ENCODE measurements around the gene DUOXA2.
A peak's percentile ranks its signal among the peaks of the same experiment; 100 is the strongest.

DUOXA2 gene

DNA sequence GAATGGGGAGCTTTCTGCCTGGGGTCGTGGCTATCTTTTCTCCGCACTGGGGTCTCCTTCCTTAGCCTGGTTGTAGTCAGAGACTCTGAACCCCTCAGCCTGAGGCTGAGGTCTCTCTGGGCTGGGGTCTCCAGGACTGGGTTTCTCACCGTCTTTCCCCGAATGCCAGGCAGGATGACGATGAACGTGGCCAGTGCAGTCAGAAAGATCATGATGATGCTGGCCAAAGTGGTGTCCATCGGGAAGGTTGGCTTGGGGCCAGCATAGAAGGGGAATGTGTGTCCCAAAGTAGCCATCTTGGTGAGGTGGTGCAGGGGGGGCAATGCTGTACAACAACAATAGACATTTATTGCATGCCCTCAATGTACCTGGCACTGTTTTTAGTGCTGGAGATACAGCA, 8.6 kb downstream of the DUOXA2 start:
- TF ChIP-seq, protein P1, sequence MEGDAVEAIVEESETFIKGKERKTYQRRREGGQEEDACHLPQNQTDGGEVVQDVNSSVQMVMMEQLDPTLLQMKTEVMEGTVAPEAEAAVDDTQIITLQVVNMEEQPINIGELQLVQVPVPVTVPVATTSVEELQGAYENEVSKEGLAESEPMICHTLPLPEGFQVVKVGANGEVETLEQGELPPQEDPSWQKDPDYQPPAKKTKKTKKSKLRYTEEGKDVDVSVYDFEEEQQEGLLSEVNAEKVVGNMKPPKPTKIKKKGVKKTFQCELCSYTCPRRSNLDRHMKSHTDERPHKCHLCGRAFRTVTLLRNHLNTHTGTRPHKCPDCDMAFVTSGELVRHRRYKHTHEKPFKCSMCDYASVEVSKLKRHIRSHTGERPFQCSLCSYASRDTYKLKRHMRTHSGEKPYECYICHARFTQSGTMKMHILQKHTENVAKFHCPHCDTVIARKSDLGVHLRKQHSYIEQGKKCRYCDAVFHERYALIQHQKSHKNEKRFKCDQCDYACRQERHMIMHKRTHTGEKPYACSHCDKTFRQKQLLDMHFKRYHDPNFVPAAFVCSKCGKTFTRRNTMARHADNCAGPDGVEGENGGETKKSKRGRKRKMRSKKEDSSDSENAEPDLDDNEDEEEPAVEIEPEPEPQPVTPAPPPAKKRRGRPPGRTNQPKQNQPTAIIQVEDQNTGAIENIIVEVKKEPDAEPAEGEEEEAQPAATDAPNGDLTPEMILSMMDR (conservative IDR thresholded peaks at IDR 0.05), result no peak

DNA sequence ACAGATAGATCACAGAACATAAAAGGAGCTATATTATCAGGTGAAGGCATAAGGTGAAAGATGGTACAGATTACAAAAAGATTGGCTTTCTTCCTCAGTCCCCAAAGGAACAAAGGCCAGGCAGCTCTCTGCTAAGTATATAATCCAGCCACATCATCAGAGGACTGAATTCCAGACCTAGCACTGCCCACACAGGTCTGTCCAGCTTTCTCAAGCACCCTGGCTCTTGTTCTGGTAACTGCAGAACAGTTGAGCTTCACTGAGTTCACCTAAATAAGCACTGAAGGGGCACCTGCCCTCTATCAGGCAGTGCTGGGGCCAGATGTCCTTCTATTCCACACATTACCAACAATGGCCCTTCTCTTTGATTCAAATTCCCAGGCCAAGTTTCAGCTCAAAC, 9.3 kb downstream of the DUOXA2 start:
- H3K27ac ChIP-seq, result no peak overlapping the region
- TF ChIP-seq, protein P1 (conservative IDR thresholded peaks at IDR 0.05), result no peak

More for the DNA sequence above, 8.6 kb downstream of the DUOXA2 start:
- no peak overlapping the region for H3K27ac ChIP-seq

DNA sequence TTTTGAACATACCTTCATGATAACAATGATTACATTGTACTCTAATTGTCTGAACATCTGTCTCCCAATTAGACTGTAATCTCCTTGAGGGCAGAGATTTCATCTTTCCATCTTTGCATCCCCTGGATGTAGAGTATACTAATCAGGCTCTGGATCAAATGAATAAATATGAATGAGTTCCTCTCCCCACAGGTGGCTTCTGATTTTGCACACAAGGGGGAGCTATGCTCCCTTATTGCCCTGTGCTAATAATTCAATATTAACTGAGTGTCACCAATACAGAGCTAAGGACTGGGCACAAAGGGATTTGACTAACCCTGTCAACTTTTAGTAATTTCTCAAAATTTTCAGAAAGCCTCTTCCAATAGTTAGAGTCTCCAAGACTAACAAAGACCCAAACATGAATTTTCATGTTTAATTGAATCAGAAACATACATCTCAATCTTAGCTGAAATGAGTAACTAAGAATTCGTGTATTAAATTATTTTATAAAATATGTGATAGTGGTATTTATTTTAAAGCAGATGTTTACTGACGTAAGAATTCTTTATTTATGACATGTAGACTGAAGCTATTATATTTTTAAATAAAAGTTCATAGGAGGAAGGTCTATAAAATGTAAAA, 12.5 kb downstream of the DUOXA2 start:
- H3K27ac ChIP-seq, result no peak overlapping the region
- TF ChIP-seq, protein P1 (conservative IDR thresholded peaks at IDR 0.05), result peak; percentile 86

DNA sequence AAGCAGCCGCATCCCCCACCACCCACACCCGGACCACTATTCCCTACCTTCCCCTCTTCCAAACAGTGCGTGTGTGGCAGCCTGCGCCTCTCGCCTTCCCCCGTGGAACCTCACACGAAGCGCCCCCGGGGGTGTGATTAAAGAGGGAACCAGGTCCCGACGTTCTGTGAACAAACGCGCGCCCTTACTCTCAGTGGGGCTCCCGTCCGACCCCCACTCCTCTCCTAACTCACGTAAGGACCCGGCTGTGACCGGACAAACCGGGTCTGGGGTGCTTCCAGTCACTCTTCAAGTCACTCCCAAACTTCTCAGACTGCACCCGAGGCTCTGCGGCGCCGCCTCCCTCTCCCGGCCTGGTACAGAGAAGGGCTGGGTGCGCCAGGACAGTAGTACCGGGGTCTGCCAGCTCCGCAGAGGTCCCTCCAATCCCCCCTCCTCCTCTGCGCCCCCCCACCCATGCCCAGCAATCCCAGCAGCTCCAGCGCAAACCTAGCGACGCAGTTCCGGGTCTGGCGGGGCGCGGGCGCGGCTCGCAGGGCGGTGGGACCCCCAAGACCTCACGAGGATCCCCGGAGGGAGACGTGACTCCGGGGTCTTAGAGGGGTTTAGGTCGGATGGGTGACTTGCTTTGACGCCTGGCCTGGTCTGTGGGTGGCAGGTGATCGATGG, 15.0 kb downstream of the DUOXA2 start:
- H3K27ac ChIP-seq, result no peak overlapping the region
- TF ChIP-seq, protein P1 (conservative IDR thresholded peaks at IDR 0.05), result no peak

DNA sequence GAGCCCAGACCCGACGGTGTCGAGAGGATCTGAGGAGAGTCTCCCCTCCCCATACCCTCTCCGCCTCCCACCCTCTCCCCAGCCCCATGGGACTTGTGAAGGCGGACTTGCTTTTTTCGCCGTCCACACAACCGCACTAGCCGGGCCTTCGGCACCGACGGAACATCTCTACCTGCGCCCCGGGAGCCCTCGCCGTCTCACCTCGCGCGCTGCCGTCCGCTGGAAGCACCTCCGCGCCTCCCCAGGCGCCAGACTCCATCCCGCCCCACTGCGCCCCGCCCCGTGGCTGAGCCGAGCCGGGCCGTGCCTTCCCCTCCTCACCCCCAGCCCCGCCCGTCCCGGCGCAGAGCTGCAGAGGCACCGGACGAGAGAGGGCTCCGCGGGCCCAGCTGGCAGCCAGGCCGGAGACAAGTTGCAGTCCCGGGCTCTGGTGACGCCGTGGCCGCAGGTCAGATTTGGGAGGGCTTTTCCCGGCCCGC, 15.6 kb downstream of the DUOXA2 start, which contains the start of the genes DUOX1 and DUOXA1:
TSS of gene DUOX1 (plus strand) at position 344 of the 479 bp plus-strand sequence. CDS start 1,973 bp downstream, outside the sequence.
TSS of gene DUOXA1 (minus strand) at position 229 of the 479 bp plus-strand sequence. CDS start 6,865 bp downstream, outside the sequence.
- TF ChIP-seq, protein P1 (conservative IDR thresholded peaks at IDR 0.05), result no peak
- no peak within 1 kb of the TSS for H3K27ac ChIP-seq

DNA sequence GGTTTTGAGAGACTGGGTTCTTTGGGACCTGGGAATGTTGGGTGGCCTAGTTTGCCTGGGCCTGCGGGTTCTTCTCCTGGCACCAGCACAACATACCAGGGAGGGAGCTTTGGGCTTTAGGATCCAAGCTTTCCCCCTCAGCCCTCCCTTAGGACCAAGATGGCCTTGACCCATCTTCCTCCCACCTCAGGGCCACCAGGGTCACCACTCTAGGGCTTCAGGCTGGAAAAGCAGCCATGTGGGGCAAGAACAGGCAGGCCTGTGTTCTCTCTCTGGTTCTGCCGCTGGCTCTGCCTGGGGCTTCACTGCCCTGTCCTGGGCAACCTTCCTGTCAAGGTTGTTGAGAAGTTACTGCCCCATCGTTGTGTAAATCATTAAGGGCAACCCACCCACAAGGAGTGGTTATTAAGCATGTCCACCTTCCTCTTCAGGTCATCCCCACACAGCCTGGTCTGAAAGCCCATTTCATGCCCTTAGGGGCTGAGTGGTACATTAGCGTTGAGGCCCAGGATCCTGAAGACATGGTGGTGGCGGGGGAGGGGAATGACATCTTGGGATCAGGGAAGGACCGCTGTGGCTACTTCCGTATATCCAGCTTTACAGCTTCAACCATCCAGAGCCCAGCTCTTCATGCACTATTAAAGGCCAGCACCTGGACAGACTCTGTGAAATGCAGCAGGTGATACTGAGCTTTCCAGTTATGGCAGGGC, 16.3 kb downstream of the DUOXA2 start:
- TF ChIP-seq, protein P1 (conservative IDR thresholded peaks at IDR 0.05), result no peak
- H3K27ac ChIP-seq, result no peak overlapping the region

DNA sequence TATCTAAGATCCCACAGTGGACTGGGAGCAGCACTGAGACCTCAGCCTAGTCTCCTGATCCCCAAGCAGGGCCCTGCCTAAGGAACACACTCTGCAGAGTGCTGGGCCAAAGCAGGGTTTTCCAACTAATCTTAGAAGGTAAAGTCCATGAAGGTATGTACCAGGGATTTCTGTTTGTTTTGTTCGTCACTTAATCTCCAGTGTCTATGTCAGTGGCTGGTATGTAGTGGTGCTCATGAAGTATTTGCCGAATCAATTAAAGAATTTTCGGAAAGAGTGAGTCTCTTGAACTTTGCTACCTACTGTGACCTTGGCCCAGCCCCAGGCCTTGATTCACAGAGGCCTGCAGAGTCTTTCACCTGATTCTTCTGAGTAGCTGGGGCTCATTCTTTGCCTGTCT, 17.4 kb downstream of the DUOXA2 start:
- H3K27ac ChIP-seq, result no peak overlapping the region
- TF ChIP-seq, protein P1 (conservative IDR thresholded peaks at IDR 0.05), result no peak

All from VCaP (cell line).